HepG2 (cell line): ENCODE measurements around the gene NEURL2. TPM values are rescaled to one million over a fixed set of nuclear protein-coding genes. Genes with fewer than 3 reads are reported as not detected.

ENCODE experiments used
- ATF7 ChIP-seq, 2 experiments: fragments of 450-650 bp in 1 of 2; sonication (generic) in 1 of 2; formaldehyde crosslinking in 1 of 2; IDR thresholded peaks; 2 replicates each; pipeline versions ENCODE4 v1.4.0 to v1.6.1; 2016 to 2020; ENCODE audit warnings: antibody characterized with exemption in 1 of 2, mild to moderate bottlenecking in 1 of 2, missing genetic modification reagents in 1 of 2
- CCDC6 ChIP-seq: sonication (generic); formaldehyde crosslinking; IDR thresholded peaks from 2 replicates; pipeline ENCODE4 v1.8.1; 2022; ENCODE audit warnings: mild to moderate bottlenecking, missing genetic modification reagents, moderate library complexity
- HDAC2 ChIP-seq: sonication (generic); formaldehyde crosslinking; IDR thresholded peaks from 2 replicates; pipeline ENCODE4 v1.4.0; 2020; ENCODE audit warnings: missing genetic modification reagents
- HNRNPL ChIP-seq: fragments of 200-400 bp; formaldehyde crosslinking; IDR thresholded peaks from 2 replicates; pipeline ENCODE4 v1.6.1; 2017; ENCODE audit warnings: mild to moderate bottlenecking, low read depth, low read length
- KDM1A ChIP-seq: IDR thresholded peaks from 2 replicates; pipeline ENCODE4 v1.6.1; 2016; ENCODE audit warnings: missing compliant biosample characterization
- NCOA2 ChIP-seq: sonication (generic); formaldehyde crosslinking; IDR thresholded peaks from 2 replicates; pipeline ENCODE4 v1.8.0; 2022; ENCODE audit warnings: inconsistent platforms
- POLR2A ChIP-seq, 2 experiments: IDR thresholded peaks; 2 replicates each; pipeline ENCODE4 v1.6.1; 2011; ENCODE audit warnings: low read depth in 2 of 2, low read length in 2 of 2, mild to moderate bottlenecking in 1 of 2, moderate library complexity in 1 of 2; ENCODE audit not compliant: insufficient read depth in 1 of 2
- SMARCC2 ChIP-seq: fragments of 450-650 bp; IDR thresholded peaks from 2 replicates; pipeline ENCODE4 v1.6.1; 2017; ENCODE audit warnings: antibody characterized with exemption, mild to moderate bottlenecking
- SMC3 ChIP-seq: IDR thresholded peaks from 2 replicates; pipeline ENCODE4 v1.6.1; 2011; ENCODE audit warnings: low read length, improper control_type of control experiment
- SPEN ChIP-seq: sonication (generic); formaldehyde crosslinking; IDR thresholded peaks from 2 replicates; pipeline ENCODE4 v1.5.1; 2020; ENCODE audit warnings: low read depth, mild to moderate bottlenecking, missing genetic modification reagents
- THYN1 ChIP-seq: sonication (generic); formaldehyde crosslinking; IDR thresholded peaks from 2 replicates; pipeline ENCODE4 v1.8.1; 2023; ENCODE audit warnings: low read depth, mild to moderate bottlenecking, moderate library complexity, missing genetic modification reagents, borderline replicate concordance
- TOE1 ChIP-seq: sonication (generic); formaldehyde crosslinking; IDR thresholded peaks from 2 replicates; pipeline ENCODE4 v1.4.0; 2020; ENCODE audit warnings: mild to moderate bottlenecking, missing genetic modification reagents
- TRIM24 ChIP-seq: sonication (generic); formaldehyde crosslinking; IDR thresholded peaks from 2 replicates; pipeline ENCODE4 v1.8.0; 2022; ENCODE audit warnings: mild to moderate bottlenecking, missing genetic modification reagents
- ZNF251 ChIP-seq: sonication (generic); formaldehyde crosslinking; IDR thresholded peaks from 2 replicates; pipeline ENCODE4 v1.9.0; 2021; ENCODE audit warnings: mild to moderate bottlenecking, missing genetic modification reagents
- ZNF484 ChIP-seq: sonication (generic); formaldehyde crosslinking; IDR thresholded peaks from 2 replicates; pipeline ENCODE4 v1.5.1; 2020; ENCODE audit warnings: mild to moderate bottlenecking, low read depth, missing genetic modification reagents, borderline replicate concordance
- ZNF710 ChIP-seq: sonication (generic); formaldehyde crosslinking; IDR thresholded peaks from 2 replicates; pipeline ENCODE4 v1.5.0; 2020; ENCODE audit warnings: mild to moderate bottlenecking, missing genetic modification reagents, borderline replicate concordance
- polyA plus RNA-seq, 8 experiments: library from polyadenylated mRNA; depleted of rRNA in 3 of 8; stranded (reverse) in 7 of 8; unstranded in 1 of 8; fragments of >200 nt; fragmentation: Illumina TruSeq in 4 of 8; extraction: Trizol in 4 of 8; gene quantifications; 2 replicates each; pipeline versions ENCODE4 v1.2.1 to v1.2.3, GENCODE V29; 2011 to 2016; ENCODE audit warnings: low read depth in 4 of 8, missing spikeins in 1 of 8, mixed read lengths in 1 of 8; ENCODE audit not compliant: insufficient read depth in 1 of 8
- total RNA-seq, 5 experiments: library from RNA; depleted of rRNA; stranded (reverse); fragments of >200 nt; fragmentation: Illumina TruSeq; extraction: Trizol; gene quantifications; 2 replicates each; pipeline ENCODE4 v1.2.3, GENCODE V29; 2016; ENCODE audit warnings: low read depth in 1 of 5
- TF ChIP-seq, protein P1 (sequence below): sonication (generic); formaldehyde crosslinking; IDR thresholded peaks from 2 replicates; pipeline ENCODE4 v1.5.1; 2020; ENCODE audit warnings: mild to moderate bottlenecking, missing genetic modification reagents, borderline replicate concordance
- TF ChIP-seq, protein P2 (sequence below): sonication (generic); formaldehyde crosslinking; IDR thresholded peaks from 2 replicates; pipeline ENCODE4 v1.4.0; 2020; ENCODE audit warnings: missing genetic modification reagents
- TF ChIP-seq, protein P3 (sequence below): sonication (generic); formaldehyde crosslinking; IDR thresholded peaks from 2 replicates; pipeline ENCODE4 v1.4.0; 2020; ENCODE audit warnings: missing genetic modification reagents

Gene NEURL2
- total and polyA plus RNA-seq, 2 of the 13 experiments (the other 11 are each of a cell fraction or from before 2014, with no cell fraction given) = 7.2 to 9.7 TPM

DNA sequence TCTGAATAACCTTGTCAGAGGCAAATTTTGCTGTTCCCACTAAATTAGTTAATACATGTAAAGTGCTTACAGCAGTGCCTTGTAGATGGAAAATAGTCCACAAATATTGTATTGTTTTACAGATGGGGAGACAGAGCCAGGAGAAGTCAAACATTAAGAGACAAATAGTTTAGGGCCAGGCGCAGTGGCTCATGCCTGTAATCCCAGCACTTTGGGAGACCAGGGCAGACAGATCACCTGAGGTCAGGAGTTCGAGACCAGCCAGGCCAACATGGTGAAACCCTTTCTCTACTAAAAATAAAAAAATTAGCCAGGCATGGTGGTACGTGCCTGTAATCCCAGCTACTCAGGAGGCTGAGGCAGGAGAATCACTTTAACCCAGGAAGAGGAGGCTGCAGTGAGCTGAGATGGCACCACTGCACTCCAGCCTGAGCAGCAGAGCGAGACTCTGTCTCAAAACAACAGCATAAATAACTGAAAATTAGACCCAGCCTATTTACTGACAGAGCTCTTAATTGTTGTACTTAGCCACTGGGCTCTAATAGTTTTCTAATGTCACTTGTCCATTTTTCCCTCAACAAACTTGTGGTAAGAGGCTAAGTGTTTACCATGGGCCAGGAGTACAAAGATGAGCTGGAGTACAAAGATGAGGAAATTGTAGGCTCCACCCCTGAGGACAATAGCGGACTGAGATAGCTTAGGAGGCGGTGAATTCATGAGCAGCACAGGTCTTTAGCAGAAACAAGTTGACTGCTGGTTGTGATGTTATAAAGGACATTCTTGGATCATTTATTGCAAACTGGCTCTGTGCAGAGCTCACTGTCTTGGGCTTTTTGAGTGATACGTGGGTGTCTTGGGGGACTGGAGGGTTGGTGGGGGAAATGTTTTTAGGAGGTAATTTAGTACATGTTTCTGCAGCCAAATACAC is 27.2 kb downstream of the NEURL2 start (continued):
- TF ChIP-seq KDM1A (0 out of 2 replicates have a peak, but pooled peaks have one; percentile 37), SMARCC2 (peak; percentile 32; the same call in 1 of the 2 replicates), HNRNPL (no peak), NCOA2 (CRISPR knock-in tag) (peak; percentile 57; the same call in 1 of the 2 replicates), ATF7 (IDR thresholded peaks at IDR 0.05) (no peak), ATF7 (CRISPR knock-in tag; IDR thresholded peaks at IDR 0.05) (no peak), HDAC2 (CRISPR knock-in tag) (peak; percentile 80; the same call in 1 of the 2 replicates), TOE1 (CRISPR knock-in tag) (no peak), POLR2A (IDR thresholded peaks at IDR 0.05; ENCODE audit: insufficient read depth in 1 of 2, low read depth in 2 of 2, low read length in 2 of 2) (no peak), ZNF484 (CRISPR knock-in tag) (no peak), ZNF251 (CRISPR knock-in tag) (no peak), CCDC6 (CRISPR knock-in tag) (no peak), TRIM24 (CRISPR knock-in tag) (no peak; the same call in 1 of the 2 replicates), SMC3 (peak; percentile 33; the same call in 1 of the 2 replicates), ZNF710 (CRISPR knock-in tag) (no peak), THYN1 (CRISPR knock-in tag) (no peak), SPEN (CRISPR knock-in tag) (peak; percentile 55; the same call in 1 of the 2 replicates)
- TF ChIP-seq, protein P1, sequence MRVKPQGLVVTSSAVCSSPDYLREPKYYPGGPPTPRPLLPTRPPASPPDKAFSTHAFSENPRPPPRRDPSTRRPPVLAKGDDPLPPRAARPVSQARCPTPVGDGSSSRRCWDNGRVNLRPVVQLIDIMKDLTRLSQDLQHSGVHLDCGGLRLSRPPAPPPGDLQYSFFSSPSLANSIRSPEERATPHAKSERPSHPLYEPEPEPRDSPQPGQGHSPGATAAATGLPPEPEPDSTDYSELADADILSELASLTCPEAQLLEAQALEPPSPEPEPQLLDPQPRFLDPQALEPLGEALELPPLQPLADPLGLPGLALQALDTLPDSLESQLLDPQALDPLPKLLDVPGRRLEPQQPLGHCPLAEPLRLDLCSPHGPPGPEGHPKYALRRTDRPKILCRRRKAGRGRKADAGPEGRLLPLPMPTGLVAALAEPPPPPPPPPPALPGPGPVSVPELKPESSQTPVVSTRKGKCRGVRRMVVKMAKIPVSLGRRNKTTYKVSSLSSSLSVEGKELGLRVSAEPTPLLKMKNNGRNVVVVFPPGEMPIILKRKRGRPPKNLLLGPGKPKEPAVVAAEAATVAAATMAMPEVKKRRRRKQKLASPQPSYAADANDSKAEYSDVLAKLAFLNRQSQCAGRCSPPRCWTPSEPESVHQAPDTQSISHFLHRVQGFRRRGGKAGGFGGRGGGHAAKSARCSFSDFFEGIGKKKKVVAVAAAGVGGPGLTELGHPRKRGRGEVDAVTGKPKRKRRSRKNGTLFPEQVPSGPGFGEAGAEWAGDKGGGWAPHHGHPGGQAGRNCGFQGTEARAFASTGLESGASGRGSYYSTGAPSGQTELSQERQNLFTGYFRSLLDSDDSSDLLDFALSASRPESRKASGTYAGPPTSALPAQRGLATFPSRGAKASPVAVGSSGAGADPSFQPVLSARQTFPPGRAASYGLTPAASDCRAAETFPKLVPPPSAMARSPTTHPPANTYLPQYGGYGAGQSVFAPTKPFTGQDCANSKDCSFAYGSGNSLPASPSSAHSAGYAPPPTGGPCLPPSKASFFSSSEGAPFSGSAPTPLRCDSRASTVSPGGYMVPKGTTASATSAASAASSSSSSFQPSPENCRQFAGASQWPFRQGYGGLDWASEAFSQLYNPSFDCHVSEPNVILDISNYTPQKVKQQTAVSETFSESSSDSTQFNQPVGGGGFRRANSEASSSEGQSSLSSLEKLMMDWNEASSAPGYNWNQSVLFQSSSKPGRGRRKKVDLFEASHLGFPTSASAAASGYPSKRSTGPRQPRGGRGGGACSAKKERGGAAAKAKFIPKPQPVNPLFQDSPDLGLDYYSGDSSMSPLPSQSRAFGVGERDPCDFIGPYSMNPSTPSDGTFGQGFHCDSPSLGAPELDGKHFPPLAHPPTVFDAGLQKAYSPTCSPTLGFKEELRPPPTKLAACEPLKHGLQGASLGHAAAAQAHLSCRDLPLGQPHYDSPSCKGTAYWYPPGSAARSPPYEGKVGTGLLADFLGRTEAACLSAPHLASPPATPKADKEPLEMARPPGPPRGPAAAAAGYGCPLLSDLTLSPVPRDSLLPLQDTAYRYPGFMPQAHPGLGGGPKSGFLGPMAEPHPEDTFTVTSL (CRISPR knock-in tag) = peak; percentile 94
- TF ChIP-seq, protein P2, sequence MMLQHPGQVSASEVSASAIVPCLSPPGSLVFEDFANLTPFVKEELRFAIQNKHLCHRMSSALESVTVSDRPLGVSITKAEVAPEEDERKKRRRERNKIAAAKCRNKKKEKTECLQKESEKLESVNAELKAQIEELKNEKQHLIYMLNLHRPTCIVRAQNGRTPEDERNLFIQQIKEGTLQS (CRISPR knock-in tag) = no peak
- TF ChIP-seq, protein P3, sequence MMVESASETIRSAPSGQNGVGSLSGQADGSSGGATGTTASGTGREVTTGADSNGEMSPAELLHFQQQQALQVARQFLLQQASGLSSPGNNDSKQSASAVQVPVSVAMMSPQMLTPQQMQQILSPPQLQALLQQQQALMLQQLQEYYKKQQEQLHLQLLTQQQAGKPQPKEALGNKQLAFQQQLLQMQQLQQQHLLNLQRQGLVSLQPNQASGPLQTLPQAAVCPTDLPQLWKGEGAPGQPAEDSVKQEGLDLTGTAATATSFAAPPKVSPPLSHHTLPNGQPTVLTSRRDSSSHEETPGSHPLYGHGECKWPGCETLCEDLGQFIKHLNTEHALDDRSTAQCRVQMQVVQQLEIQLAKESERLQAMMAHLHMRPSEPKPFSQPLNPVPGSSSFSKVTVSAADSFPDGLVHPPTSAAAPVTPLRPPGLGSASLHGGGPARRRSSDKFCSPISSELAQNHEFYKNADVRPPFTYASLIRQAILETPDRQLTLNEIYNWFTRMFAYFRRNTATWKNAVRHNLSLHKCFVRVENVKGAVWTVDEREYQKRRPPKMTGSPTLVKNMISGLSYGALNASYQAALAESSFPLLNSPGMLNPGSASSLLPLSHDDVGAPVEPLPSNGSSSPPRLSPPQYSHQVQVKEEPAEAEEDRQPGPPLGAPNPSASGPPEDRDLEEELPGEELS (CRISPR knock-in tag) = peak; percentile 94
